HG03354 (cell line): ENCODE data around the gene PTPN23.
A peak's percentile ranks its signal among the peaks of the same experiment; 100 is the strongest.

ENCODE experiments used
- ATAC-seq: cut with Tn5 transposase; IDR thresholded peaks from one replicate; pipeline ENCODE4 v1.9.1; 2021; ENCODE audit warnings: mild to moderate bottlenecking; ENCODE audit not compliant: unreplicated experiment, poor library complexity, severe bottlenecking

The PTPN23 gene

GRCh38 chr3:47414666-47415587 is 34.1 kb downstream of the PTPN23 start:
- ATAC-seq = no peak

DNA sequence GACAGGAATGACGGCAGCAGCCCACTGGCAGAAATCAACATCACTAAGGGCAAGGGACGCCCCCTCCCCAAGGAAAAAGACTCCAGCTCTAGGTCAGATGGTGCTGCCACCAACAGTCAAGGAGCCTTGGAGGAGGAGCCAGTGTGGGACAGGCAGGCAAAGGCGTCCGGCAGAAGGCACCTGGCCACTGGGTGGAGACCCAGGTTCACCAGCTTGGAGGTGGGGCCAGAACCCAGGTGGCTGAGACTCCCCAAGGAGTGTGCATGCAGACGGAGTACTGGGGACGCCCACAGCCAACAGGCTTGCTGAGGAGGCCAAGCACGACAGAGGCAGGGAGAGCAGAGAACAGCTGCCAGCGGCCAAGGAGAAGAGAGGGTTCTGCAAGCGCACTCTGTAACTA is 35.2 kb downstream of the PTPN23 start:
- ATAC-seq = no peak

DNA sequence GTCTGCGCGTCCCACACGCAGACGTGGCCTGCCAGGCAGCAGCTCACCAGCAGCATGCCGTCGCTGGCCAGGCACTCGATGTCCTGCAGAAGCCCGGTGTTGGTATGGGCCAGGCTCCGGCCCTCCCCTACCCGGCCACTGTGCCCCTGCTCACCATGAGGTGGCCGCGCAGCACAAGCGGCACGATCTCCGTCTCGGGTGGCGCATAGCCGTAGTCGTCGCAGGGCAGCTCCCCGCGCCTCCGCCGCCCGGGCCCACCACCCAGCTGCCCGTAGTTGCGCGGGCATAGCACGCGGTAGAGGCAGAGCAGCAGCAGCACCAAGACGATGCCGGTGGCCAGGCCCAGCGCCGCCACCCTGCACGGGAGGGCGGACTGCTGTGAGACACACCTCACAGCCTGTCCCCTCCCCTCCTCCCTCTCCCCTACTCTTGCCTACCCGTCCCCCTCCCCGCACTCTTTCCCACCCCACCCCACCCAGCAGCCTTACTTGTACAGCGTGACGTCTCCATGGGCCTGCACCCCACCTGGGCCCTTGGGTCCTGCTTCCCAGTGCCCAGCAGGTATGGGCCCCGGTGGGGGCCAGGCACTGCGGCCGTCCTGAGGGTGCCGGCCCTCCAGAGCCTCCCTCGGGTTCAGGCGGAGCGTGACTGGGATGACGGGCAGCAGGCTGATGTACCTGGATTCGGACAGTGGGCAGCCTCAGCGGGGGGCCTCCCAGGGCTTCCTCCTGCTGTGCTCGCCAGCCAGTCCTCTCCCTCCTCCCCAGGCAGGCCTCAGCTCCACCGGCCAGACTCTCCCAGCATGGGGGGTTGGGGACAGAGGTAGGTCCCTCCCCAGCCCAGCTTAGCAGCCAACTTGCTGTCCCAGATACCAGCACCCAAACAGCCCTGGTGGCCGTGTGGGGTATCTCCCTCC is 37.6 kb downstream of the PTPN23 start:
- ATAC-seq = no peak

DNA sequence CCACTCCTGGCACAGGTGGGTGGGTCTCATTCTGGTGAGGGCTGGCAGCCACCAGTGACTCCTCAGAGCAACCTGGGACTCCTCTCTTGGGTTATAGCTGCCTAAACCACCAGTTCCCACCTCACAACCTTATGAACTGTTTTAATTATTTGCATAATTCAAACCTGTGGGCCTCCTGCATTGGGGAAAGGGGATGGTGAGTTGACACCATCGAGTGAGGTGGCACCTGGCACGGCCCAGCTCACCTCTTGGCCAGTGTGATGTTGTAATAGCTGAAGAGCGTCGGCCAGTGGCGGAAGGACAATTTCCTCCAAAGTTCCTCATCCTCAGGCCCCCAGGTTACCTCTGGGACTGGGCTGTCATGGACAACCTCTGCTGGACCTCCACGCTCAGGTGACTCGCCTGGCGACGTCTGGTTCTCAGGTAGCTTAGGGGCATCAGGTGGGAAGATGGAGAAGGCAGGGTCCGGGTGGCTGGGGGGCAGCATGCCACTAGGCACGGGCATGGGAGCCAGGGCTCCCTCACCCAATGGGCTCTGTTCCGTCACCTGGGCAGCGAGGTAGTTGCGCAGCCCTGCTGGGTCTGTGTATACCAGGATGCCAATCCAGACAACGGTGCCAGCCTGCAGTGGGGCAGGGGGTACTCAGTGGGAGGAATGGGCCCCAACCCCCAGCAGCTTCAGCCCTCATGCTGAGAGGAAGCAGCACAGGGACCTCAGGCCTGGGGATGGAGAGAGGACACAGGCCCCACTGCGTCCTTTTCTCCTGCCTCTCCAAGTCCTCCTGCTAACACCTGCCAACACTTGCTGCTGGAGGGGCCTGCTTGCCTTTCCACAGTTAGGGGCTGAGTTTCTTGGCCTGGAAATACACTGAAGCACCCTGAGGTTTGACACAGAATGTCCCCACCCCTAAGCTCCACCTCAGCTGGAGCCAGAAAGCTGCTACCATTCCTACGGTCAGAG is 38.5 kb downstream of the PTPN23 start:
- no peak for ATAC-seq

DNA sequence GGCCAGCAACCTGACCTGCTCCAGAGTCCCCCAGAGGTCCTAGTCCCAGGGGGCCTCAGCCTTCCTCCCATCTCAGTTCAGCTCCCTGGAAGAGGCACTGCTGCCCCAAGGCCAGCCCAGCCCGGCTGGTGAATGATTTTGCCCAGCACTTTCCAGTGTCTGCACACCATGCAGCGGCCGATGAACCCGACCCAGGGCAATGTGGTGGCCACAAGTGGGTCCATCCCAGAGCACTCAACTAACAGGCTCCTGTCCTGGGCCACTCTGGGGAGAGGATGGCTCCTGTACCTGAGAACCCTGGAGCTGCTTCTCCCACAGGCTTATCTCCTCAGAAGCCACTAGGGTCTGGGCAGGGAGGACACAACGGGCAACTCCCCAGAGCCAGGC is 39.2 kb downstream of the PTPN23 start:
- no peak for ATAC-seq

- peak; percentile 82 for ATAC-seq
Observed at GRCh38 chr3:47420511-47421484, 40.0 kb downstream of the PTPN23 start.

DNA sequence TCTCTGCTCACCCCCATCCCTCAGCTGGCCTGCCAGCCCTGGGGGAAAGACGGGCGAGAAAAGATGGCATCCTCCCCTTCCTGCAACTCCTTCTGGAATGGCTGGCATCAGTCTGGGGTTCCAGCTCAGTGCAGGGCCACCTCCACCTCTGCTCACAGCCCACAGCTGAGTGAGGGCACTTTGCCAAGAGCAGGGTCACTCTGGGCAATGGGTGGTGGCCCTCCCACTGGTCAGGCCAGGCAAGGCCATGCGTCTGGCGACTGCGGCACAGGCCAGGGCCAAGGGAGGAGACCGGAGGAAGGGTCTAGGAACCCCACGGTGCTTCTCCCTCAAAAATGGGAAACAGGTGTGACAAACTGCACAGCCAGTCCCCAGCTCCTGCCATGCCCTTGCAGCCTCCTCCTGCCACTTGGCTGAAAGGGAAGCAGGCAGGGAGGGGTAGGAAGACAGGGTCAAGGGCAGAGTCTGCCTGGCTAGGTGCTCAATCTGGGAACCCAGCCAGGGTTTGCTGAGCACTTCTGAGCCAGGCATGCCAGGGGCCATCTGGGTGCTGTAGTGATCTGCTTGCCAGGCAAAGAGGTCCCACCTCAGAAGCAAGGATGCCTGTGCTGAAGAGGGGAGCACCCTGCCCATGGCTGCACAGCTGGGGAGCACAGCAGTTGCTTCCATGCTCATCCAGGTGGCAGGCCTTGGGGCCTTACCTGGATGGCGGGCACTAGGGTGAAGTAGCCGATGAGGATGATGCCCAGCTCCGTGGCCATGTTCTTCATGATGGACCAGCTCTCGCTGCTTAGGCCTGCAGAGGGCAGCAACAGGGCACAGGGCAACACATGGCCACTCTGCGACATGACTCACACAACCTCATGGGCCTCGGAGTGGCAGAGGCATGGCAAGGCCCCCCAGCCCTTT is 41.2 kb downstream of the PTPN23 start:
- ATAC-seq = no peak

- no peak for ATAC-seq
Observed at GRCh38 chr3:47422743-47423142, 41.9 kb downstream of the PTPN23 start.

DNA sequence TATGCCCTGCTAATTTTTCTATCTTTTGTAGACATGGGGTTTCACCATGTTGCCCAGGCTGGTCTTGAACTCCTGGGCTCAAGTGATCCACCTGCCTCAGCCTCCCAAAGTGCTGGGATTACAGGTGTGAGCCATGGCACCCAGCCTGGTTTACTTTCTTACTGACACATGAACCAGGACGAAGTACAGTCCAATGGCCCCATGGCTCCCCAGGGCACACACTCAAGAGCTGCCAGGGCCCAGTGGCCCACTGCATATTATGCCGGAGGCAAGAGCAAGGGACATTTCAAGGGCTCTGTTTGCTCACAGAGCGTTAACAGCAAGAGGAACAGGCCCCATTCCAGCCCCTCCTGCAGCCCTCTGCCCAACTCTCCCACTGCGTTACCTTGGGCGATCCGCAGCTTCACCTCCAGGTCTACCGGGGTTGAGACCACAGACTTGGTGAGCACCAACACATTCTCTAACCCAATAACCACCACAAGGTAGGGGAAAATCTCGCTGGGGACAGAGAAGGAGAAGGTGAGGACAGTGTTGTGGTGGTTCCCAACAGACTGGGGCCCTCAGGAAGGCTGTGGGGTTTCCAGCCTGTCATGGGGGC is 42.8 kb downstream of the PTPN23 start:
- ATAC-seq = no peak

- no peak for ATAC-seq
Observed at GRCh38 chr3:47424434-47425382, 43.9 kb downstream of the PTPN23 start.

GRCh38 chr3:47425383-47425778 is 44.6 kb downstream of the PTPN23 start:
- ATAC-seq = no peak

- ATAC-seq = no peak
Observed at GRCh38 chr3:47425959-47426358, 45.1 kb downstream of the PTPN23 start.

- ATAC-seq = no peak
Observed at GRCh38 chr3:47427866-47428265, 47.0 kb downstream of the PTPN23 start.

GRCh38 chr3:47428662-47429061 is 47.8 kb downstream of the PTPN23 start:
- ATAC-seq = no peak

DNA sequence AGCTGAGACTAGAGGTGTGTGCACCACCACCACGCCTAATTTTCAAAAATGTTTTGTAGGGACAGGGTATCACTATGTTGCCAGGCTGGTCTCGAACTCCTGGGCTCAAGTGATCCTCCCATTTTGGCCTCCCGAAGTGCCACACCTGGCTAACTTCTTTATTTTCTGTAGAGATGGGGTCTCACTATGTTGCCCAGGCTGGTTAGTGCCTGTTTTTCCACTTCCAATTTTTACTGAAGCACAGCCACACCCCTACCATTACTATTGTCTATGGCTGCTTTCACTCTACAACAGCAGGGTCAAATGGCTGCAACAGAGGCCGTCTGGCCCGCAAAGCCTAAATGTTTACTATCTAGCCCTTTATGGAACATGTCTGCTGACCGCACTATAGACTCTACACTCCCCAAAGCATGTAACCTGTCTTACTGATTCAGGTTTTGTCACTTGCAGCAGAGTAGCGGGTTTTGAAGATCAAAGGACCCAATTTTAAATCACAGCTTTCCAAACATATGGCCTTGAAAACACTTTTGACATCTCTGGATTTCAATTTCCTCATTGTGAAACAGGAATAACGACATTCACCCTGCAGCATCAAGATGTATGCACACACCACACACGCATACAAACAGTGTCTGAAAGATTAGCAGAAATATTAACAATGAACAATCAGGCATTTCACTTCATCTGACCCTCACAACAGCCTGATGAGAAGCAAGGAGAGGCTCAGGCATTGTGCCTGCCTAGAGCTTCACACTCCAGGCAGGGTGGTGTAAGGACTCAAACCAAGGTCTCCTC is 48.9 kb downstream of the PTPN23 start:
- ATAC-seq = no peak
